ENCODE results near the gene MARVELD1. TPM values are rescaled to one million over a fixed set of nuclear protein-coding genes. Genes with fewer than 3 reads are reported as not detected.

The MARVELD1 gene
- total RNA-seq, 2 experiments from 2014 or later: 2.5 to 2.7 TPM

- Mint-ChIP-seq H3K9me3 (no peaks in the 10 kb centered on the region), H3K27ac (no peak overlapping the region), H3K27me3 (no peaks in the 10 kb centered on the region), H3K4me1 (no peaks in the 10 kb centered on the region), H3K4me3 (no peak overlapping the region), H3K36me3 (ENCODE audit: low read depth) (peaks cover 51% of the 10 kb centered on the region)
- ChIA-PET POLR2A (no interaction called here), CTCF (interaction anchor here (1.1 to 1.5 kb wide), 2 partner anchors 17 to 124 kb away, joined by 3 to 5 read pairs; partner anchors contain the start of gene ZFYVE27)
- DNase-seq: no peak
Measured at GRCh38 chr10:97752956-97753355, 39.4 kb downstream of the MARVELD1 start.

GRCh38 chr10:97754726-97755125 is 41.2 kb downstream of the MARVELD1 start:
- Mint-ChIP-seq H3K27ac (no peak overlapping the region), H3K4me1 (no peaks in the 10 kb centered on the region), H3K27me3 (no peaks in the 10 kb centered on the region), H3K4me3 (no peak overlapping the region), H3K9me3 (no peaks in the 10 kb centered on the region), H3K36me3 (ENCODE audit: low read depth) (peaks cover 51% of the 10 kb centered on the region)
- no peak for DNase-seq
- CTCF ChIA-PET: interaction anchor here (1.1 kb wide), 1 partner anchor 11 kb away, joined by 3 read pairs; no protein-coding TSS in a partner anchor
- POLR2A ChIA-PET: no interaction called here

- Mint-ChIP-seq H3K4me1 (no peaks in the 10 kb centered on the region), H3K36me3 (ENCODE audit: low read depth) (peaks cover 53% of the 10 kb centered on the region), H3K27ac (no peak overlapping the region), H3K9me3 (no peaks in the 10 kb centered on the region), H3K4me3 (no peak overlapping the region), H3K27me3 (no peaks in the 10 kb centered on the region)
- DNase-seq: no peak
- CTCF ChIA-PET: interaction anchor here (1.1 kb wide), 1 partner anchor 12 kb away, joined by 3 read pairs; no protein-coding TSS in a partner anchor
- POLR2A ChIA-PET: no interaction called here
Measured at GRCh38 chr10:97755718-97756117, 42.2 kb downstream of the MARVELD1 start.

GRCh38 chr10:97757471-97757870 is 43.9 kb downstream of the MARVELD1 start:
- Mint-ChIP-seq H3K27ac (no peak overlapping the region), H3K9me3 (no peaks in the 10 kb centered on the region), H3K36me3 (ENCODE audit: low read depth) (peaks cover 47% of the 10 kb centered on the region), H3K27me3 (no peaks in the 10 kb centered on the region), H3K4me1 (no peaks in the 10 kb centered on the region), H3K4me3 (no peak overlapping the region)
- ChIA-PET POLR2A (no interaction called here), CTCF (no interaction called here)
- no peak for DNase-seq

GRCh38 chr10:97759158-97759887 is 45.8 kb downstream of the MARVELD1 start:
- no peaks in the 10 kb centered on the region for H3K4me1 Mint-ChIP-seq
- DNase-seq: peak; percentile 50
- H3K9me3 Mint-ChIP-seq: no peaks in the 10 kb centered on the region
- ChIA-PET CTCF (interaction anchor here (1.2 to 2.6 kb wide), 3 partner anchors 16 to 110 kb away, joined by 4 to 13 read pairs (median 4); no protein-coding TSS in a partner anchor), POLR2A (no interaction called here)
- H3K27ac Mint-ChIP-seq: no peak overlapping the region
- H3K4me3 Mint-ChIP-seq: no peak overlapping the region
- H3K27me3 Mint-ChIP-seq: no peaks in the 10 kb centered on the region
- H3K36me3 Mint-ChIP-seq (ENCODE audit: low read depth): peaks cover 37% of the 10 kb centered on the region

GRCh38 chr10:97759946-97760345 is 46.4 kb downstream of the MARVELD1 start:
- no peaks in the 10 kb centered on the region for H3K9me3 Mint-ChIP-seq
- peaks cover 32% of the 10 kb centered on the region for H3K36me3 Mint-ChIP-seq (ENCODE audit: low read depth)
- no peak overlapping the region for H3K4me3 Mint-ChIP-seq
- H3K27me3 Mint-ChIP-seq: no peaks in the 10 kb centered on the region
- ChIA-PET CTCF (interaction anchor here (1.0 to 2.6 kb wide), 3 partner anchors 57 to 110 kb away, joined by 3 to 13 read pairs (median 4); no protein-coding TSS in a partner anchor), POLR2A (no interaction called here)
- no peak overlapping the region for H3K27ac Mint-ChIP-seq
- no peaks in the 10 kb centered on the region for H3K4me1 Mint-ChIP-seq
- DNase-seq: no peak

- ChIA-PET CTCF (interaction anchor here (1.0 to 2.6 kb wide), 3 partner anchors 57 to 109 kb away, joined by 3 to 13 read pairs (median 4); no protein-coding TSS in a partner anchor), POLR2A (no interaction called here)
- Mint-ChIP-seq H3K27me3 (no peaks in the 10 kb centered on the region), H3K36me3 (ENCODE audit: low read depth) (peaks cover 27% of the 10 kb centered on the region), H3K4me3 (no peak overlapping the region), H3K9me3 (no peaks in the 10 kb centered on the region), H3K4me1 (no peaks in the 10 kb centered on the region), H3K27ac (no peak overlapping the region)
- DNase-seq: no peak
Measured at GRCh38 chr10:97760461-97761257, 47.1 kb downstream of the MARVELD1 start.

GRCh38 chr10:97761331-97761865 is 47.9 kb downstream of the MARVELD1 start:
- POLR2A ChIA-PET: no interaction called here
- Mint-ChIP-seq H3K4me1 (no peaks in the 10 kb centered on the region), H3K4me3 (no peak overlapping the region), H3K27me3 (no peaks in the 10 kb centered on the region), H3K9me3 (no peaks in the 10 kb centered on the region), H3K36me3 (ENCODE audit: low read depth) (peaks cover 26% of the 10 kb centered on the region), H3K27ac (no peak overlapping the region)
- CTCF ChIA-PET: interaction anchor here (2.6 kb wide), 1 partner anchor 108 kb away, joined by 13 read pairs; no protein-coding TSS in a partner anchor
- no peak for DNase-seq

- H3K27ac Mint-ChIP-seq: no peak overlapping the region
- DNase-seq: no peak
- no peaks in the 10 kb centered on the region for H3K4me1 Mint-ChIP-seq
- H3K9me3 Mint-ChIP-seq: no peaks in the 10 kb centered on the region
- CTCF ChIA-PET: no interaction called here
- peaks cover 22% of the 10 kb centered on the region for H3K36me3 Mint-ChIP-seq (ENCODE audit: low read depth)
- H3K4me3 Mint-ChIP-seq: no peak overlapping the region
- POLR2A ChIA-PET: no interaction called here
- no peaks in the 10 kb centered on the region for H3K27me3 Mint-ChIP-seq
Measured at GRCh38 chr10:97762056-97762455, 48.5 kb downstream of the MARVELD1 start.

GRCh38 chr10:97762816-97763215 is 49.3 kb downstream of the MARVELD1 start:
- no peak overlapping the region for H3K4me3 Mint-ChIP-seq
- CTCF ChIA-PET: no interaction called here
- H3K27me3 Mint-ChIP-seq: no peaks in the 10 kb centered on the region
- no peaks in the 10 kb centered on the region for H3K4me1 Mint-ChIP-seq
- no peak for DNase-seq
- peaks cover 17% of the 10 kb centered on the region for H3K36me3 Mint-ChIP-seq (ENCODE audit: low read depth)
- no peaks in the 10 kb centered on the region for H3K9me3 Mint-ChIP-seq
- no peak overlapping the region for H3K27ac Mint-ChIP-seq
- POLR2A ChIA-PET: no interaction called here

- peaks cover 16% of the 10 kb centered on the region for H3K36me3 Mint-ChIP-seq (ENCODE audit: low read depth)
- ChIA-PET POLR2A (no interaction called here), CTCF (interaction anchor here (1.1 to 1.7 kb wide), 2 partner anchors 27 to 106 kb away, joined by 3 to 5 read pairs; partner anchors contain the start of gene ZFYVE27)
- DNase-seq: no peak
- no peaks in the 10 kb centered on the region for H3K4me1 Mint-ChIP-seq
- no peaks in the 10 kb centered on the region for H3K9me3 Mint-ChIP-seq
- no peak overlapping the region for H3K4me3 Mint-ChIP-seq
- H3K27ac Mint-ChIP-seq: no peak overlapping the region
- no peaks in the 10 kb centered on the region for H3K27me3 Mint-ChIP-seq
Measured at GRCh38 chr10:97763411-97763810, 49.9 kb downstream of the MARVELD1 start.

GRCh38 chr10:97763947-97764346 is 50.4 kb downstream of the MARVELD1 start:
- H3K4me3 Mint-ChIP-seq: no peak overlapping the region
- POLR2A ChIA-PET: no interaction called here
- CTCF ChIA-PET: interaction anchor here (1.1 to 1.7 kb wide), 2 partner anchors 27 to 105 kb away, joined by 3 to 5 read pairs; partner anchors contain the start of gene ZFYVE27

GRCh38 chr10:97764519-97764931 is 51.0 kb downstream of the MARVELD1 start:
- H3K4me3 Mint-ChIP-seq: no peak overlapping the region
- no peak overlapping the region for H3K27ac Mint-ChIP-seq
- peaks cover 11% of the 10 kb centered on the region for H3K36me3 Mint-ChIP-seq (ENCODE audit: low read depth)
- H3K4me1 Mint-ChIP-seq: no peaks in the 10 kb centered on the region
- CTCF ChIA-PET: interaction anchor here (1.1 to 1.7 kb wide), 2 partner anchors 28 to 105 kb away, joined by 3 to 5 read pairs; partner anchors contain the start of gene ZFYVE27
- H3K27me3 Mint-ChIP-seq: peaks cover 3% of the 10 kb centered on the region
- no peak for DNase-seq
- H3K9me3 Mint-ChIP-seq: no peaks in the 10 kb centered on the region
- POLR2A ChIA-PET: no interaction called here

More at GRCh38 chr10:97763947-97764346, 50.4 kb downstream of the MARVELD1 start:
- Mint-ChIP-seq H3K9me3 (no peaks in the 10 kb centered on the region), H3K36me3 (ENCODE audit: low read depth) (peaks cover 14% of the 10 kb centered on the region), H3K27ac (no peak overlapping the region), H3K4me1 (no peaks in the 10 kb centered on the region), H3K27me3 (no peaks in the 10 kb centered on the region)
- no peak for DNase-seq
